SH-SY5Y (cell line): Measurements from ENCODE around the gene ACP3.

Source experiments
- GATA2 ChIP-seq: IDR thresholded peaks from 2 replicates; pipeline ENCODE4 v1.6.1; 2011; ENCODE audit warnings: mild to moderate bottlenecking, low read depth, low read length
- GATA3 ChIP-seq: IDR thresholded peaks from 2 replicates; pipeline ENCODE4 v1.6.1; 2011; ENCODE audit warnings: low read depth, mild to moderate bottlenecking, low read length, moderate library complexity

DNA sequence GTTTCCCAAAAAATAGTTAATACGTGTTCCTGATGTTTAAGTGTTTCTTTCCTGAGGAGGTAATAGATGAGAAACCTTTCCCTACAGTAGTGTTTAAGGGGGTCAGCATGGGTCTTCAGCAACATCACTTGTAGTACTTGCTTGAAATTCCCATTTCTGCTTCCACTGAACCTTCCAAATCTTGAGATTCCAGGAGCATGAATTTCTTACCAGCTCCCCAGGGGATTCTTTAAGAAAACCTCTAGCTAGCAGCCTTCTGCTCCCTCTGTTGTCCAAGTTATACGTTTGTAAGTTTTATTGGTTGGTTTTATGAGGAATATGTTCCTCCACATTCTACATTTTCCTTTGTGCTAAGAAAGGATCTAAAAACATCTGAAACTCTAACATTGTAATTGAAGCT, 38.2 kb upstream of the ACP3 start:
- TF ChIP-seq GATA3 (no peak), GATA2 (no peak)
